Nephron progenitor cell (in vitro differentiated cells): ENCODE measurements around the gene TGM2.
A peak's percentile ranks its signal among the peaks of the same experiment; 100 is the strongest.

Source experiments
- DNase-seq: peaks from one replicate; pipeline ENCODE4 v3.0.0; 2021
- H3K27ac Mint-ChIP-seq: 2 replicates; pipeline ENCODE4 v1.8.0; 2021; ENCODE audit warnings: mild to moderate bottlenecking, moderate library complexity, mixed read lengths
- H3K27me3 Mint-ChIP-seq: 2 replicates; pipeline ENCODE4 v1.8.0; 2021; ENCODE audit warnings: mild to moderate bottlenecking, low read depth, mixed read lengths; ENCODE audit not compliant: poor library complexity
- H3K36me3 Mint-ChIP-seq: 2 replicates; pipeline ENCODE4 v1.8.0; 2021; ENCODE audit warnings: low read depth, mixed read lengths
- H3K4me1 Mint-ChIP-seq: 2 replicates; pipeline ENCODE4 v1.8.0; 2021; ENCODE audit warnings: mixed read lengths
- H3K4me3 Mint-ChIP-seq: 2 replicates; pipeline ENCODE4 v1.8.0; 2021; ENCODE audit warnings: mild to moderate bottlenecking, moderate library complexity, mixed read lengths
- H3K9me3 Mint-ChIP-seq: 2 replicates; pipeline ENCODE4 v1.8.0; 2021; ENCODE audit warnings: mild to moderate bottlenecking, moderate library complexity, mixed read lengths
- CTCF ChIP-seq: fragments of 200-600 bp; sonication (generic); IDR thresholded peaks from 2 replicates; pipeline ENCODE4 v1.5.0; 2021; ENCODE audit warnings: antibody characterized with exemption

Gene TGM2

DNA sequence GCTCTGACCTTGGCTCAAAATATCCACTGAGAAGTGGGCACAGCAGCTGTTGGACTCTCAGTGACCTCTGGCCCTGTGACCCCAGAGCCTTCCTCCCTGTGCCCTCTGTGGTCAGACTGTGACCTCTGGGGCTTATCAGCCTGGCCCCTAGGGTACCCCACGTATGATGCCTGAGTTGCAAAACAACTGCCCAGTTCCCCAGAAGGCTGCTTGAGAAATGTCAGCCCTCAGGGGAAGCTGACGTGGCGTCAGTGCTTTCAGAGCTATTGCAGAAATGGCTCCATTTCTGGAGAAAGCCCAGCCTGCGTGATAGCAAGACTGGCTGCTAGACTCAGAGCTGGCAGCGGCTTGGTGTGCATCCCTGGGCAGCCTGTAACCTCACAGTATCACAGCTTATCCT is 31.5 kb upstream of the TGM2 start:
- Mint-ChIP-seq H3K36me3 (no peaks in the 10 kb centered on the region), H3K4me3 (no peak overlapping the region), H3K4me1 (peaks cover 33% of the 10 kb centered on the region), H3K9me3 (peaks cover 5% of the 10 kb centered on the region), H3K27ac (no peak overlapping the region), H3K27me3 (peaks cover 4% of the 10 kb centered on the region)
- no peak for DNase-seq
- no peak for TF ChIP-seq CTCF

- Mint-ChIP-seq H3K36me3 (no peaks in the 10 kb centered on the region), H3K27ac (no peak overlapping the region), H3K9me3 (peaks cover 5% of the 10 kb centered on the region), H3K27me3 (peaks cover 9% of the 10 kb centered on the region), H3K4me3 (no peak overlapping the region), H3K4me1 (peaks cover 38% of the 10 kb centered on the region)
- no peak for TF ChIP-seq CTCF
- DNase-seq = no peak
Measured at GRCh38 chr20:38196076-38196475, 31.0 kb upstream of the TGM2 start.

GRCh38 chr20:38195521-38195920 is 30.5 kb upstream of the TGM2 start:
- DNase-seq = no peak
- Mint-ChIP-seq H3K27me3 (peaks cover 9% of the 10 kb centered on the region), H3K9me3 (peaks cover 5% of the 10 kb centered on the region), H3K4me1 (peaks cover 38% of the 10 kb centered on the region), H3K27ac (peak overlapping the region; percentile 88), H3K4me3 (no peak overlapping the region), H3K36me3 (no peaks in the 10 kb centered on the region)
- TF ChIP-seq CTCF = no peak

DNA sequence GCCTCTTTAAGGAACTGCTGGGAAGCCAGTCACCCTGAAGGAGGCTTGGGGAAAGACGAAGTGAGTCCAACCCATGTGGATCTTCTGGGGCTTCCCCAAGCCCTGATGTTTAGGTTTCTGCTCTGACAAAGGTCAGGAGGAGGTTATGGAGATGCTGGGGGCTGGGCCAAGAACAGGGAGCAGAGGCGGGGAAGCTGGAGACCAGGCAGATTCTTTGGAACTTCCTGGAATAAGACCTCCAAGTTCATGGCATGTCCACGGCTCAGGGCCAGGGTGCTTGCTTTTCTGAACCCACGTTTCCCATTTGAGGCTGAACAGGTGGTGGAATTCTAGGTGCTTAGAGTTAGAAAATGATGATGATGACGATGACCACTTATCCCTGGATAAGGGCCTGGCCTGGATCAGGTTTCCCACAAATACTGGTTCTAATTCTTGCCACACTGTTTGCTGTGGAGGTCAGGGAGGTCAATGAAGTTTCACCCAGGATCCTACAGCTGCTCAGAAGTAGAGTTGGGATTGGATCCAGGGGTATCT is 30.0 kb upstream of the TGM2 start:
- no peak for TF ChIP-seq CTCF
- Mint-ChIP-seq H3K27ac (peak overlapping the region; percentile 88), H3K27me3 (peaks cover 11% of the 10 kb centered on the region), H3K9me3 (peaks cover 5% of the 10 kb centered on the region), H3K4me1 (peaks cover 38% of the 10 kb centered on the region), H3K36me3 (no peaks in the 10 kb centered on the region), H3K4me3 (no peak overlapping the region)
- DNase-seq = no peak

- H3K9me3 Mint-ChIP-seq = peaks cover 5% of the 10 kb centered on the region
- no peak overlapping the region for H3K4me3 Mint-ChIP-seq
- no peaks in the 10 kb centered on the region for H3K36me3 Mint-ChIP-seq
- DNase-seq = no peak
- peaks cover 38% of the 10 kb centered on the region for H3K4me1 Mint-ChIP-seq
- peaks cover 15% of the 10 kb centered on the region for H3K27me3 Mint-ChIP-seq
- H3K27ac Mint-ChIP-seq = no peak overlapping the region
- no peak for TF ChIP-seq CTCF
Measured at GRCh38 chr20:38193586-38194105, 28.6 kb upstream of the TGM2 start.

- Mint-ChIP-seq H3K4me1 (peaks cover 46% of the 10 kb centered on the region), H3K4me3 (no peak overlapping the region), H3K9me3 (peaks cover 5% of the 10 kb centered on the region), H3K27me3 (peaks cover 15% of the 10 kb centered on the region), H3K36me3 (no peaks in the 10 kb centered on the region), H3K27ac (no peak overlapping the region)
- DNase-seq = no peak
- no peak for TF ChIP-seq CTCF
Measured at GRCh38 chr20:38192323-38192885, 27.3 kb upstream of the TGM2 start.
